Ureter (tissue), 1 donor: Measurements from ENCODE around the gene SFXN3. TPM values are rescaled to one million over a fixed set of nuclear protein-coding genes. Genes with fewer than 3 reads are reported as not detected.
A peak's percentile ranks its signal among the peaks of the same experiment; 100 is the strongest.

Source experiments
- DNase-seq: peaks from one replicate; pipeline ENCODE4 v3.0.0-alpha.2; 2020; ENCODE audit warnings: low spot score
- total RNA-seq: library from RNA; stranded (reverse); gene quantifications from one replicate; pipeline ENCODE4 v1.2.4, GENCODE V29; 2023
- donor health status: DM: yes; HTN: yes; CAD: no.

Gene SFXN3
- total RNA-seq, 1 donor from 2014 or later, result 36.8 TPM

DNA sequence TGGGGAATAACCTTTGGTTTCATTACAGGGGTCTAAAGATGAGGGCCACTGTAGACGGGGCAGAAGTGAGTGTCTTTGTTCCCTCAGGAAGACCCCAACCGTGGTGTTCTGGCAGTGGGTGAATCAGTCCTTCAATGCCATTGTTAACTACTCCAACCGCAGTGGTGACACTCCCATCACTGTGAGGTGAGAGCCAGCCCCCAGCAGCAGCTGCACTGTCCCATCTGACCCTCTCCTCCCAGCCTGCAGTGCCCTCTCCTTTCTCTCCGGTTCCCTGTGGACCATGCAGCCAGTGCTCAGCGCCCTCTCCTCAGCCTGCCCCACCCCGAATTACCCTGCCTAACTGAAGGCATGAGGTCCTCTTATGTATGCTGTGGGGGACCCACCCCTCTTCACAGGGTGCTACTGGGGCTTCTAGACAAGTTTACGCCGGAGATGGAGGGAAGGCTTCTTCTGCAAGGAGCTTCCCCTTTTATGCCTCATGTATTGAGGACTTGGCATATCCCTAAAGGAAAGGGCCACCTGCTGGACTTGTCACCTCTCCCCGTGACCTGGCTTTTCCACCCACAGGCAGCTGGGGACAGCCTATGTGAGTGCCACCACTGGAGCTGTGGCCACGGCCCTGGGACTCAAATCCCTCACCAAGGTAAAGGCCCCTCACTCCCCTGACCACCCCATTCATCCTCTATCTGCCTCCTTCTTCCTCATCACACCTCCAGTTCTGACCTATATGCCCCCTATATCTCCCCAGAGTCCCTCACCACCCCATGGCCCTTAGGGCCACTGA lies 5.1 kb downstream of the SFXN3 start:
- no peak for DNase-seq

DNA sequence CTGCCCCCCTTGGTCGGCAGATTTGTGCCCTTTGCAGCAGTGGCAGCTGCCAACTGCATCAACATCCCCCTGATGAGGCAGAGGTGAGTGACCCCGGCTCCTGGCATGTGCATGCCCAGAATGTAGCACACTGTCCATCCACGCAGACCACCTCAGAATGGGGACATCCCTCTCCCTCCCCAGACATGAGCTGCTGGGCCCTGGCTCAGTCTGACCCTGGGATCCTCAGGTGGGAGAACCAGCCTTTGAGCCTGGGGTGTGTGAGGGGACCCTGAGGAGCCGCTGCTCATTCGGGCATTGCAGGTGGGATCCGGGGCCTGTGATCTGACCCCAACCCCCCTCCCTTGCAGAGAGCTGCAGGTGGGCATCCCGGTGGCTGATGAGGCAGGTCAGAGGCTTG lies 5.7 kb downstream of the SFXN3 start:
- no peak for DNase-seq

DNA sequence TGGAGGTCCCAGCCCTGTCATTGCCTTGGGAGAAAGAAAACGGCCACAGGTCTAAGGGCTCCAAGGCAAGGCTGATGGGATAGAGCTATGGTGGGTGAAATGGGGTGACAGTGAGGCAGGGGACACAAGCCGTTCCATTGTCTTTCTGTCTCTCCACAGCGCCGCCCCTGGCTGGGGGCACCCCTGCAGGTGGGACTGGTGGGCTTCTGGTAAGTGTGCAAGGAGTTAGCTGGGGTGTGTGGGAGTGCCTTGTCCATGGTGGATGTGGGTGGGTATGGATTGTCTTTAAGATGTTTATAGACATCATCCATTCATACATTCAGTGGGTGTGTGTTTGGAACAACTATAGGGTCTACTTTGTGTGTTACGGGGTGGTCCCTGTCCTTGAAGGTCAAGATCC lies 7.5 kb downstream of the SFXN3 start:
- no peak for DNase-seq

DNA sequence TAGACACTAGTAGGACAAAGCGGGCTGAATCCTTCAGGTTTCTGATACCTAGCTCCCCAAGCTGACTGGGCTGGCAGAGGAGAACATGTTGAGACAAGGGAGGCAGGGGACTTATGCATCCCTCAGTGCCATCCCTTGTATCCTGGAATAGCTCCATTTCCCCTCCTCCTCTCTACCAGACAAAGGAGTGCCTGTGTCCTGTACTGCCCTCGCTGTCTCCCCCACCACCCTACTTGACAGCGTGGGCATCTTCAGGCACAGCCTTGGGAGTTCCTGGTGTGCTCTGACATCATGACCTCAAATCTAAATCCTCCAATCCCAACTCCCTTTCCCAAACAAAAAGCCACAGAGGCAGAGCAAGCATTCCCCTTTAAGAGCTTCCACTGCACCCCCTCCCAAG lies 9.0 kb downstream of the SFXN3 start:
- no peak for DNase-seq

DNA sequence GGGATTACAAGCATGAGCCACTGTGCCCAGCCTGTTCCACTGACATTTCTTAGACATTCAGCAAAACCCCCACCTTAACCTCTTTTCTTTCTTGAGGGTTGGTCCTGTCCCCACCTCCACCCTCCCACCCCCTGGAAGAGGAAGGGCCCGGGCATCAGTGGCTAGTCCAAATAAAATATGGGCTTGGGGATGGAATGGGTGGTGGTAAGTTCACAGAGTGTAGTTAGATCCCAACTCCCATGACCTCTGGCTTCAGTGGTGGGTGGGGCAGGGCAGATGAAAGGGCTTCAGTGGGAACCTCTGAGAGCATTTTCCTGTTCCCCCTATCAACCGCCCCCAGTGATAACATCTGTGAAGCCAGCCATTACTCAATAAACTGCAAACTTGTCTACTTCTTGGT lies 9.8 kb downstream of the SFXN3 start:
- DNase-seq, result no peak

DNA sequence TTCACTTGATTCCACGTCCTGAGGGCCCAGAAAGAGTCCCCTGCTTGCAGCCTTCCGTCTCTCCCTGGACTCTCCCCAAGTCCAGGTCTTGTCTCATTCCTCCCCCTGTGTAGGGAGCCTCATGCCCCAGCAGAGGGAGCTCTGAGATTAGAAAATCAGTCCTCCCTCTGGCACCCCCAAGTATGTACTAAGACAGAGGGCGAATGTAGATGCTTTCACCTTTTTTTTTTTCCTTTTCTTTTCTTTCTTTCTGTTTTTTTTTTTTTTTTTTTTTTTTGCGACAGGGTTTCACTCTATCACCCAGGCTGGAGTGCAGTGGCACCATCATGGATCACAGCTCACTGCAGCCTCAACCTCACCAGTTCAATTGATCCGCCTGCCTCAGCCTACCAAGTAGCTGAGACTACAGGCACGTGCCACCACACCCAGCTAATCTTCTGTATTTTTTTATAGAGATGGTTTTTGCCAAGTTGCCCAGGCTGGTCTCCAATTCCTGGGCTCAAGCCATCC lies 10.3 kb downstream of the SFXN3 start:
- DNase-seq, result peak; percentile 87

DNA sequence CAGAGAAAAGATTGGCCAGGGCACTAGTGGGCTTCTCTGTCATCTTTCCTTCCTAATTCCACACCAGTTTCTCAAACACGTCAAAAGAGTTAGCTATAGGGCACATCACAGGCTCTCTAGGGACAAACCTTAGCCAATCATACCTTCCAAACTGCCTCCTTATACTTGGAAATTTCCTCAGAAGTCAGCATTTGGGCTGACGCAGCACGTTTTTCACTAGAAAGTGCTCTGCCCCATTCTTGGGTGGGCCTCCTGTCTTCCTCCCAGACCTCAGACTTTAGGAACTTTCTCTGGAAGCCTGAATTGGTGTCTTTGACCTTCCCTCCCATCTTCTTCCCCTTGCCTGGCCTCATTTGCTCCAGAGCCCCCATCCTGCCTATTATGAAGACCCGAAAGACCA lies 11.1 kb downstream of the SFXN3 start:
- no peak for DNase-seq

DNA sequence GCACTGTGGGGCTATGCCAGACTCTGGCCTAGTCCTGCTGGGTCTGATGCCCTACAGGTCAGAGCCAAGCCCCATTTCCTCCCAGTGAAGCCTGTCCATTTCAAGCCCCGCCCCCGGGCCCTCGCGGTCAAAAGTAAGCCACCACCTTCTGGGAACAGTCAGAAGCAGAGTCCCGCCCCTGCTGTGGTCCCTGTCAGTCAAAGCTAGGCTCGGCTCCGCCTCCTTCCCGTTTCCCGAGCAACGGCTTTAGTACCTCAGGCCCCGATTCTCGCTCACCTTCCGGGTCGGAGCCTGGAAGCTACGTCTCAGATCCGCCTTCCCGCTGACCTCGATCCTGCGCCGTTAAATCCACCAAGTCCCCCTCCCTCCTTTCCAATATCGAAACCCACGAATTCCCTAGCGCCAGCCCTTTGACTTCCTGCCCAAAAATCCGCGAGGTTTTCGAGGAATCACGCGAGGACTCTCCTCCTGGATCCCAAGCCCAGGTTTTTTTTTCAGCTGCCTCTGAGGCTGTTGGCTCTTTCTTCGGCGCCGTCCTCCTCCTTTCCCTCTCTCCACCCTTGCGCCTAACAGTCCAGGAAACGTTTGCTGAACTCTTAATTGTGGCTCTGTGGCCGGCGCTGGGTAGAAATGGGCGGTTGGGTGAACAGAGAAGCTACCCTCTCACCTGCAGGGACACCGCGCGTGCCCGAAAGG lies 11.8 kb downstream of the SFXN3 start:
- peak; percentile 96 for DNase-seq

DNA sequence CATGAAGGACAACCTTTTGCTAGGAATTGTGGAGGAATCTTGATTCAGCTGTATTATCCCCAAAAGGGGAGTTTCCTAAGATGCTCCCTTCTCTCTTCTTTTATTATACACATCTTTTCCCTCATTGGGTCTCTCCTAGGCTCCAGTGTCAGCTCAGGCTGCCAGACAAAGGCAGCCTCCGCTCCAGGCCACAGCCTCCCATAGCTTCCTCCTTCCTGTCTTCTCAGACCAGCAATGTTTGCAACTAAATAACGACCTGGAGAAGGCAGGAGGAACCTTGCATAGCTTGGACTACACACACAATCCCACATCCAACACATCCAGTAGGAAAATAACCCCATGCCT lies 12.3 kb downstream of the SFXN3 start:
- no peak for DNase-seq

DNA sequence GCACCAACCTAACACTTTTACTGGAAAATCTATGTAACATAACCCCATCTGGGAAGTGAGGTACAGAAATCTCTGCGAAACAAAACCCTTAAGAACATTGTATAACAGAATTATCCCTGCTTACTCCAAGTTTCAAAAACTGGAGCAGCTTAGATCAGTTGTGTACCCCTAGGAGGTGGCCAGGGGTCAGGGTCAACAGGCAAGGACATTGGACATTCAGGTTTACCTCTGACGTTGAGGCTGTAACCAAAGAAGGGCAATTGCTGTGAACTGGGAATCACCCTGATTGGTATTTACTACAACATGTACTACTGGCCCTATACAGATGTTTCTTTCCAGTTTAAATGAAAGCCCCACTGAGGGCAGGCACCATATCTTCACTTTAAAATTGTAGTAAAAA lies 13.1 kb downstream of the SFXN3 start:
- no peak for DNase-seq

DNA sequence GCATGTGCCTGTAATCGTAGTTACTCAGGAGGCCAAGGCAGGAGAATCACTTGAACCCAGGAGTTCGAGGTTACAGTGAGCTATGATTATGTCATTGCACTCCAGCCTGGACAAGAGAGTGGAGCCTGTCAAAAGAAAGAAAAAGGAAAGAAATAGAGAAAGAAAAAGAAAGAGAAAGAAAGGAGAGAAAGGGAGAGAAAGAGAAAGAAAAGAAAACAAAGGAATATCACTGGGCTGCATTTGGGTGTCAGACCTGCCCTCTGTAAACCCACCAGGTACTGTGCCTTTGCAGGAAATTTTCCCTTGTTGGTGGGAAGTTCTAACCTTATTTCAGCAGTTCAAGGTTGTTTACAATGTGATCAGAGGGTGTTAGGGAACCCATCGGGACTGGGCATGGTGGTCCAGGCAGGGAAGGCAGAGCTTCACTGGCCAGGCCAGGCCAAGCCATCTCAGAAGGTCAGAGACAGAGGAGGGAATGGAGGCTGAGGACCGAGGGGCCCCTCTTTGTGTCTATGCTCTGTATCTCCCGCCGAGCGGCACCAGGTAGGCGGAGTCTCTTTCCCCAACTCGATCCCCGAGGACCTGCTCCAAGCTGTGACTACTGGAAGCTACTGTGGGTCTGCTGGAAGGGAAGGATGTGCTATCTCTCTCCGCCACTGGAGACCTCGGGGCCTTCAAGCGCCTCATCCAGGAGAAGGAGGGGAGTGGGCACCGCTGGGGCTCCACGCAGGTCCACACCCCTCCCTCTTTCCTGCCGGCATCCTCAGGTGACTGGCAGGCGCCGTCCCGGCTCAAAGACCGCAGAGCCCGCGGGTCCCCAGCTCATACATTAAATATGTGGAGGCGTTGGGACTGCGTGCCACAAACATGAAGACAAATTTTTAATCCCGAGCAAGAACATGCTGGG lies 15.6 kb downstream of the SFXN3 start:
- no peak for DNase-seq

DNA sequence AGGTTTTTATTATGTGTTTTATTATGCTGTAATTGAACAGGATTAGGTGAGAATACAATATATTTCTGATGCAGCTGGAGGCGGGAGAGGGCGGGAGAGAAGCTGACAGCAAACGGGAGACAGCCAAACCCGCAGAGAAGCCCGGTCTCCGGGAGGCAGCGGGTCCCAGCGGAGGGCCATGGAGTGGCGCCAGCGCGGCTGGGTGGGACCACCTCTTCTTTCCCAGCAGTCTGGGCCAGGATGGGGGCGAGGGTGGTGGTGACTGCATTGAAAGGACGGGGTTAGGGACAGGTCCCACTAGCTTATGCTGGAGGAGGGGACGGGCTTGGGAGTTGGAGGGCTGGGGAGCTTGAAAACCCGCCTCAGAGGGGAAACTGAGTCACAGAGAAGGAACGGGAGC lies 16.2 kb downstream of the SFXN3 start:
- DNase-seq, result no peak

DNA sequence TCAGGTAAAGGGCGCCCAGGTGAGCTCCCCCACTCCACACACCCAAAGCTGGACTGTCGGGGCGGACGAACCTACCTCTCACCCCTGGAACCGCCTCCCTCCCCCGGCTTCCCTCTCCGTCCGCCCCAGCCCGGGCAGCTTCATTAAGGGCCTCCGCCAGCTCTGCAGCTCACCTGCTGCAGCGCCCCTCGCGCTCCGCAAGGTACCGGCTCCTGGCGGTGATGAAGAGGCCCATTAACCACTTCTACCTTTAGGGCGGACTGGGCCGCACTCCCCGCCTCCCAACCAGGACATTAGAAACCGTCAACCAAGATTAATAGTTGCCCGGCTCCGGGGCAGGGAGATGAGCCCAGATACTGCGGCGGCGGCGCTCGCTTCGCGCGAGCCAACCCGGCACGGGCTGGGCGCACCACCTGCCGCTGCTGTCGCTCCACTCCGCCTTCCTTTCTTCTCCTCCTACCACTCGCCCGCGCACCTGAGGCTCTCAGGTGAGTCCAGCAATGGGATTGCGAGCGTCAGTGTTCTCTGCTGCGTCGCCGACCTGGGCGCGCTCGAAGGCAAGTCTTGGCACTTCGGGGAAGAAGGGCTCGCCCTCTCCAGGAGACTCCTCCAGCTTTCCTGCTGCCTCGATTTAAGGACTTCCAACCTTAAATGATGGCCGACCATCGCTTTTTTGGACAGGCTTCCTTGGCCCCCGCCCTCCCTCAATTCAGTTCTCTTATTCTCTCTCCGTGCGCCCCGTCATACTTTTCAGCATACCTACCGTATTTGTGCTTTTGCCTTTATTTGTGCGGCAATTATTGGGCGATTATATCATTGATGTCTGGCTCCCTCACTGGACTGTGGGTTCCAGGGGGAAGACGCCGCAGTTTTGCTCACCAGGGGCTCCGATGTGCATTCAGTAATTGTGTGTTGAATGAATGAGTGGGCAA lies 17.2 kb downstream of the SFXN3 start:
- no peak for DNase-seq

DNA sequence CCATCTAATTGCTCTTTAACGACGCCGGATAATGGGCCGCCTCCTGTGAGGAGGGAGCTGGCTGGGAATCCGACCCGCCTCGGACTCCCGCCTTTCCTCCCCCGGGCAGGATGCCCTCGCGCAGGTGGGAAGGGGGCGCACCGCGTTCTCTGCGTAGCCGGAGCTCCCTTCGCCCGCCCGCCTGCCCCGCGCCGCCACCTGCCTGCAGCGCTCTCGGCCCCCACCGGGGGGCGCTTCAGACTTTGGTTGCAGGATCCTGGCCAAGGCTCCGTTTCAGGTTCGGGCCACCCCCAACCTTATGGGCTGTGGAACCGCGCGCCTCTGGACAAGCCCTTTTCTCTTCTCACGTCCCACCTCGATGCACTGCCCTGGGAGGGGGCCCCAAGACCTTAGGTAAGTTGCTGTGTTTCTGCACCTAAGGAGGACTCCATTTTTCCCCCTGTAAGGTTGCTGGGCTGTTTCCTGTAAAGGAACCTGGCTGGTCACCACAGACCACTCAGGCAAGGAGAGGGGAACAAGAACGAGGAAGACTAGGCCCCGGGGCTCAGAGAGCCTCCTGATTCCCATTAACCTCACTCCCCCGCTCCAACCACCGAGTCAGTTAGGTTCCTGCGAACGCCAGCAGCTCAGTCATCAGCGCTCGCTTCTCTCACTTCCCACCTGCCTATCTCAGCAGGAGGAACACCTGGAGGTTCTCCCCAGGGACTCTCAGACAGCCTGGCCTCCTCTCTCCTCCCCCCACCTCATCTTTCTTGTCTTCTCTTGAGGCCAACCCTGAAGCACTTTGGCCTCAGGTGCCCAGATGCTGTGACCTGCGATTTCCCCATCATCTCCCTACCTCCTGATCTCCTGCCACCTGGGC lies 19.4 kb downstream of the SFXN3 start:
- no peak for DNase-seq

DNA sequence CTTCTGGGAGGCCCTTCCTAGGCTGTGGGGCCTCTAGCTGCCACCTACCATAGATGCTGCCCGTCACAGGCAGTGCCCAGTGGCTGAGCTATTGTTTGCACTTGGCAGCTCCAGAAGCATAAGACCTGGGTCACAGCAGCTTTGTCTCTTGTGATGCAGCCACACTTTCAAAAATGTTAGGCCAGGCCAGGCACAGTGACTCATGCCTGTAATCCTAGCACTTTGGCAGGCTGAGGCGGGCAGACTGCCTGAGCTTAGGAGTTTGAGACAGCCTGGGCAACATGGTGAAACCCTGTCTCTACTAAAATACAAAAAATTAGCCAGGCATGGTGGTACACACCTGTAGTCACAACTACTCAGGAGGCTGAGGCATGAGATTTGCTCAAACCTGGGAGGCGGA lies 21.3 kb downstream of the SFXN3 start:
- DNase-seq, result no peak

DNA sequence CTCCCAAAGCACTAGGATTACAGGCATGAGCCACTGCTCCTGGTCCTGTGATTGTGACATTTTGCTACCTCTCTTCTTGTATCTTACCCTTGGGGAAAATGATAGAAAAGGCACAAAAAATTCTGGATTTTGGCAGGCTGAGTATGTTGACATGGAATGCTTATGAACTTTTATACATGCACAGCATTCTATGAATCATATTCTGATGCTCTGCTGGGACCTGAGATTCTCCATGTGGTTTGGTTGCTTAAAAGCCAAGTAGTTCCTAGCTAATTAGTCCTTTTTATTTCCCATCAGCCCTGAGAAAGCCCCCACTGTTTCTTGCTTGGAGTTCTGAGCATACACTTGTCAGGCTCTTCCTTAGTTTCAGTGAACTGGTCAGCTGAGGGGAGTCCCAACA lies 22.5 kb downstream of the SFXN3 start:
- no peak for DNase-seq

DNA sequence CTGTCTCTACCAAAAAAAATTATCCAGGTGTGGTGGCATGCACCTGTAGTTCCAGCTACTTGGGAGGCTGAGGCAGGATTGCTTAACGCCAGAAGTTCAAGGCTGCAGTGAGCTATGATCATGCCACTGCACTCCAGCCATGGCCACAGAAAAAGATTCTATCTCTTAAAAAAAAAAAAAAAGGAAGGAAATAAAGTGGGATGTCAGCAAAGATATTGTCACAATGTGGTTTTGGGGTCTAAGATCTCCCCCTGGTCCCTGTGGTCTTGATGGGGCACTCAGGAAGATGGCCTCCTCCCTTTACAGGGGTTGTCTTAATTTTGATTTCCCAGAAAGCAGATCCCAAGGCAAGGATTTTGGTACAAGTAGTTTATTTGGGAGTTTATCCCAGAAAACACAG lies 23.3 kb downstream of the SFXN3 start:
- no peak for DNase-seq

DNA sequence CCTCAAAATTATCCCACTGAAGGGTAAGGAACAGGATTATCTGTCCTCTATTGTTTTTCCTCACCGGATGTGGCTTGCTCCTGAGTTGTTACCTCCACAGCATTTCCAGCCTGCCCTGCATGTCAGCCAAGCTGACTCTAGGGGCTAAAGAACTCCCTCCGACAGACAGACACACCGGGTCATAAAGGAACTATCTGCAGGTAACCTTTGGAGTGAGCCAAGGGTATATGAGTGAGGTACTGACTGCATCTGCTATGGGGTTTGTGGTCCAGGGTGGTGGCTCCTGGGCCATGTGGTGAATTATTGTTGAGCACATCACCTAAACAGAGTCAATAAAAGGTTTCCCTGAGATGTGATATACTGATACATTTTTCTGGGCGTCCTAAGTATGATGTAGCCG lies 23.8 kb downstream of the SFXN3 start:
- DNase-seq, result no peak

DNA sequence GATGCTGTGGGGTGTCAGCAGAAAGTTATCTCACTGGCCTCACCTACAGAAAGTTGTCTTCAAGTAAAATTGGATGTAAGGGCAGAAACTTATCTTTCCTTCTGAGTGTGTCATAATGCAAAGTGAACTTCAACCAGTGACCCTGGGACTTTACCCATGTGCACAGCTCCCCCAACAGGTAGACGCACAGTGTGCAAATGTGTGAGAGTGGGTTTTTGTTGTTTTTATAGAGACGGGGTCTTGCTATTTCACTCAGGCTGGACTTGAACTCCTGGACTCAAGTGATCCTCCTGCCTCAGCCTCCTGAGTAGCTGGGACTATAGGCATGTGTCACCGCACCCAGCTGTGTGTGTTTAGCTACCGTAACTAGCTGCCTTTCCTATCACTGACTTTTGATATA lies 24.4 kb downstream of the SFXN3 start:
- no peak for DNase-seq
